Stomach (tissue), 4 donors: ENCODE measurements around the gene ELOVL5.

ENCODE experiments used
- CTCF ChIP-seq, 7 experiments: fragments of 450-650 bp in 4 of 7; fragments of 200-600 bp in 3 of 7; sonication (generic) in 3 of 7; IDR thresholded peaks; one replicate each; pipeline ENCODE4 v1.5.1; 2016 to 2019; ENCODE audit warnings: antibody characterized with exemption in 7 of 7, control low read depth in 2 of 7, mild to moderate bottlenecking in 1 of 7
- POLR2A ChIP-seq, 4 donors: fragments of 450-650 bp; IDR thresholded peaks; one replicate each; pipeline ENCODE4 v1.6.1; 2016; ENCODE audit warnings: antibody characterized with exemption in 4 of 4, control low read depth in 2 of 4, mild to moderate bottlenecking in 1 of 4, moderate library complexity in 1 of 4
- POLR2AphosphoS5 ChIP-seq, 3 donors: sonication (generic); formaldehyde crosslinking; IDR thresholded peaks; one replicate each; pipeline ENCODE4 v1.6.1; 2016; ENCODE audit warnings: antibody characterized with exemption in 3 of 3

- TF ChIP-seq POLR2A (IDR thresholded peaks at IDR 0.05) (no peak), CTCF (IDR thresholded peaks at IDR 0.05) (no peak), POLR2AphosphoS5 (IDR thresholded peaks at IDR 0.05) (no peak)
Measured at GRCh38 chr6:53258774-53259155, 90.0 kb downstream of the ELOVL5 start.
